Measurements from ENCODE around the gene ELMO3. TPM values are rescaled to one million over a fixed set of nuclear protein-coding genes. Genes with fewer than 3 reads are reported as not detected.
A peak's percentile ranks its signal among the peaks of the same experiment; 100 is the strongest.

The ELMO3 gene
- total RNA-seq, 4 donors from 2014 or later: 25.6 to 119 (median 82.2) TPM

DNA sequence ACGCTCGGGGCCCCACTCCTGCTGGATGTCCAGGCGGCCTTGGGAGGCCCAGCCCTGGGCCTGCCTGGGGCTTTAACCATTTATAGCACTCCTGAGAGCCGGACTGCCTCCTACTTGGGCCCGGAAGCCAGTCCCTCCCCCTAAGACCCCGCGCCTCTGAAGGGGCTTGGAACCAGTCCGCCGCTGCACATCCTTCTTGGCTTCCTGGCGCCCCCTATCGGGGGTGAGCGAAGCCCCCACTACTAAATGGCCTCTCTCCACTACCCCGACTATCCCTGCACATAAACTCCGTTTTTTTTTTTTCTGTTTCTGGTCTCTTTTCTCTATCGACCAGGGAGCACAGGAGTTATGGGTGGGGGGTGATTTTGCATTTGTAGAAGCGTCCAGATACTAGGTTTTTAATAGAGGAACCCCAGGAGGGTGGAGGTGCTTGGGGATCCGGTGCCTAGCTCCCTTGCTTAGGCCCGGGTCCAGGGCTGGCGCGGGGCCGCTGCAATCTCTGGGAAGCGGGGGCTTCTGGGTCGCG is 29.2 kb upstream of the ELMO3 start:
- H3K27me3 ChIP-seq: no peaks in the 10 kb centered on the region
- DNase-seq: no peak
- peak overlapping the region; percentile 27 to 60 (median 45) for H3K4me3 ChIP-seq
- no peak for TF ChIP-seq POLR2A (IDR thresholded peaks at IDR 0.05)
- TF ChIP-seq, protein P1, sequence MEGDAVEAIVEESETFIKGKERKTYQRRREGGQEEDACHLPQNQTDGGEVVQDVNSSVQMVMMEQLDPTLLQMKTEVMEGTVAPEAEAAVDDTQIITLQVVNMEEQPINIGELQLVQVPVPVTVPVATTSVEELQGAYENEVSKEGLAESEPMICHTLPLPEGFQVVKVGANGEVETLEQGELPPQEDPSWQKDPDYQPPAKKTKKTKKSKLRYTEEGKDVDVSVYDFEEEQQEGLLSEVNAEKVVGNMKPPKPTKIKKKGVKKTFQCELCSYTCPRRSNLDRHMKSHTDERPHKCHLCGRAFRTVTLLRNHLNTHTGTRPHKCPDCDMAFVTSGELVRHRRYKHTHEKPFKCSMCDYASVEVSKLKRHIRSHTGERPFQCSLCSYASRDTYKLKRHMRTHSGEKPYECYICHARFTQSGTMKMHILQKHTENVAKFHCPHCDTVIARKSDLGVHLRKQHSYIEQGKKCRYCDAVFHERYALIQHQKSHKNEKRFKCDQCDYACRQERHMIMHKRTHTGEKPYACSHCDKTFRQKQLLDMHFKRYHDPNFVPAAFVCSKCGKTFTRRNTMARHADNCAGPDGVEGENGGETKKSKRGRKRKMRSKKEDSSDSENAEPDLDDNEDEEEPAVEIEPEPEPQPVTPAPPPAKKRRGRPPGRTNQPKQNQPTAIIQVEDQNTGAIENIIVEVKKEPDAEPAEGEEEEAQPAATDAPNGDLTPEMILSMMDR (IDR thresholded peaks at IDR 0.05): peak in 4 of 6 experiments; percentile 17 to 47 (median 25)
- no peaks in the 10 kb centered on the region for H3K9me3 ChIP-seq
- H3K4me1 ChIP-seq: peaks cover 10 to 53% (median 36%) of the 10 kb centered on the region in 4 donors
- no peaks in the 10 kb centered on the region for H3K36me3 ChIP-seq
- H3K27ac ChIP-seq: peak overlapping the region; percentile 52 to 87 (median 74)

- no peaks in the 10 kb centered on the region for H3K9me3 ChIP-seq
- H3K27ac ChIP-seq: peak within 1 kb of the TSS; percentile 52 to 87 (median 74)
- H3K4me3 ChIP-seq: peak within 1 kb of the TSS; percentile 27 to 60 (median 45)
- peaks cover 6 to 52% (median 33%) of the 10 kb centered on the region in 4 donors for H3K4me1 ChIP-seq
- TF ChIP-seq, protein P1 (IDR thresholded peaks at IDR 0.05): no peak
- TF ChIP-seq POLR2A (IDR thresholded peaks at IDR 0.05): no peak
- H3K27me3 ChIP-seq: no peaks in the 10 kb centered on the region
- H3K36me3 ChIP-seq: no peaks in the 10 kb centered on the region
- peak; percentile 48 to 86 (median 83) for DNase-seq
Measured at GRCh38 chr16:67170168-67170948, 28.6 kb upstream of the ELMO3 start, which contains the start of gene NOL3. TSS of gene NOL3 (plus strand) at chr16:67170538.

DNA sequence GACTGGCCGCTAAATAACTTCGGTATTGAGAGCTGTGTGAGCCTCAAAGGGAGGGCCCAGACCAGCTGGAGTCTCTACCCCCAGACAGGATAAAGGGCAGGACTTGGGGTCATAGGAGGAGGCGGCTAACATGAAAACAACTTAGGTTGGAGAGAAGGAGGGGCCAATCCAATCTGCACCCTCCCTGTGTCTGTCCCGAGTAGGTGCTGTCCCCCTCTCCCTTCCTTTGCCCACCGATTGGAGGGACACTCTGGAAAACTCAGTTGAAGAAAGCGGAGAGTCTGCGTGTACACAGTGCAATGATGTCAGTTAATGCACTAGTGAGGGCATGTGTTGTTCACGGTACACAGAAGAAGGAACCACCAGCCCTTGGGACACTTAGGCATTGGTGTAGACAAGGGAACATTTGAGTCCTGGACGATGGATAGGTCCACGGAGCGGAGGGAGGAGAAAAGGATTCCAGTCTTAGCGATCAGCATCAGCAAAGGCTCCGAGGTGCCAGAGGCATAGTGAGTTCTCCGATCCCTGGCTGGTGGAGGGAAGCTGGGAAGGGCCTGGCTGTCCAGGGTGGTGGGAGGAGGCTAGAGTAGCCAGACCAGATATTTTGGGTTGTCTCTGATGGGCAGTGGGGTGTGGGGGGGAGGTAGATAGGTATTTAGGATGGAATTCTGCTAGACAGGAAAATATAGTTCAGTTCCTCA is 27.8 kb upstream of the ELMO3 start:
- H3K27me3 ChIP-seq: no peaks in the 10 kb centered on the region
- no peaks in the 10 kb centered on the region for H3K36me3 ChIP-seq
- peak overlapping the region; percentile 27 to 60 (median 45) for H3K4me3 ChIP-seq
- H3K9me3 ChIP-seq: no peaks in the 10 kb centered on the region
- peaks cover 5 to 45% (median 29%) of the 10 kb centered on the region in 4 donors for H3K4me1 ChIP-seq
- TF ChIP-seq, protein P1 (IDR thresholded peaks at IDR 0.05): no peak
- TF ChIP-seq POLR2A (IDR thresholded peaks at IDR 0.05): no peak
- DNase-seq: no peak
- peak overlapping the region; percentile 52 to 87 (median 74) for H3K27ac ChIP-seq

- peak overlapping the region; percentile 64 to 96 (median 86) for H3K27ac ChIP-seq
- no peaks in the 10 kb centered on the region for H3K9me3 ChIP-seq
- peak overlapping the region in 3 of 4 donors; percentile 34 to 56 (median 51) for H3K4me3 ChIP-seq
- TF ChIP-seq, protein P1 (IDR thresholded peaks at IDR 0.05): no peak
- no peak for TF ChIP-seq POLR2A (IDR thresholded peaks at IDR 0.05)
- H3K27me3 ChIP-seq: no peaks in the 10 kb centered on the region
- DNase-seq: no peak
- H3K36me3 ChIP-seq: no peaks in the 10 kb centered on the region
- H3K4me1 ChIP-seq: peaks cover 8 to 54% (median 32%) of the 10 kb centered on the region in 4 donors
Measured at GRCh38 chr16:67173323-67173722, 25.6 kb upstream of the ELMO3 start.

DNA sequence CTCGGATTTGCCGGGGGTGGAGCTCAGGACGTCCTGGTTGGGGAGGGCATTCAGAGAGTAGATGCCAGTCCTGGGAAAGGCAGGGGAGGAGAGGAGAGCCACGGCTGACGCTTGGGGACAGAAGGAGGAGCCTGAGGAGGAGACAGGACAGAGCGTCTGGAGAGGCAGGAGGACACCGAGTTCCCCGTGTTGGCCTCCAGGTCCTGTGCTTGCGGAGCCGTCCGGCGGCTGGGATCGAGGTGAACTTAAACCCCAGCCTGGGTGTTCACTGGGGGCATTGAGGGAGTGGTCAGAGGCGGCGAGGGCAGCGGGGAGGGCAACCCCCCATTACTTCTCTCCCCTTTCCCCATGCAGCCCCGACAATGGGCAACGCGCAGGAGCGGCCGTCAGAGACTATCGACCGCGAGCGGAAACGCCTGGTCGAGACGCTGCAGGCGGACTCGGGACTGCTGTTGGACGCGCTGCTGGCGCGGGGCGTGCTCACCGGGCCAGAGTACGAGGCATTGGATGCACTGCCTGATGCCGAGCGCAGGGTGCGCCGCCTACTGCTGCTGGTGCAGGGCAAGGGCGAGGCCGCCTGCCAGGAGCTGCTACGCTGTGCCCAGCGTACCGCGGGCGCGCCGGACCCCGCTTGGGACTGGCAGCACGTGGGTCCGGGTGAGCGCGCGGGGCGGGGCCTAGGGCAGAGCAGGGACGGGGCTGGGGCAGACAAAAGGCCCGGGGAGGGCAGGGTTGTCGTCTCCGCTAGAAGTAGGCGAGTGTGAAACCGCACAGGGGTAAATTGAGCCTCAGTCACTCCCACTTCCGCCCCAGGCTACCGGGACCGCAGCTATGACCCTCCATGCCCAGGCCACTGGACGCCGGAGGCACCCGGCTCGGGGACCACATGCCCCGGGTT is 24.9 kb upstream of the ELMO3 start:
- Histone ChIP-seq H3K4me1 (peaks cover 8 to 58% (median 36%) of the 10 kb centered on the region in 4 donors), H3K27me3 (no peaks in the 10 kb centered on the region)

More for the DNA sequence above, 24.9 kb upstream of the ELMO3 start:
- Histone ChIP-seq H3K27ac (peak overlapping the region; percentile 64 to 96 (median 86)), H3K4me3 (peak overlapping the region; percentile 34 to 56 (median 52)), H3K36me3 (no peaks in the 10 kb centered on the region), H3K9me3 (no peaks in the 10 kb centered on the region)
- TF ChIP-seq, protein P1 (IDR thresholded peaks at IDR 0.05): peak in 3 of 6 experiments; percentile 41 to 55 (median 46)
- peak; percentile 84 to 89 for TF ChIP-seq POLR2A (IDR thresholded peaks at IDR 0.05)
- peak; percentile 62 to 95 (median 94) for DNase-seq
